ENCODE results near the gene PSMD6.

The PSMD6 gene

DNA sequence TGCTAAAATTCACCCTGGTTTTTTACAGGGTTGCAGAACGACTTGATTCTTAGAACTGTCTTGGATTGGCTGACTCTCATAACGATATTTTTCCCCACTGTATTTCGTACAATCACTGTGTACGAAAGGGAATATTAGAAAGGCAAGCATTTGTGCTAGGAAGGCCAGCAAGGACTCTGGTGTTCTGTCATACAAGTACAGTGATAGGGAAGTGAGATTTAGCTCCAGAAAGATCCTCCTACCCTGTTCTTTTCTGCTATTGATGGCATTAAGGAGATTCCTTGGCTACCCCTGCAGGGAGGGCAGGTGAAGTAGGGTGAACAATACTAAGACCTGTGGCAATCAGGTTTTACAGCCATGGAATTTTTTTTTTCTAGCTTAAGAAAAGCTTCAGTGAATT, 57.3 kb downstream of the PSMD6 start:
- no peak overlapping the region for H3K4me3 ChIP-seq (replicated peaks in 1 of 2; ENCODE audit: low read depth in 2 of 2, low read length in 2 of 2)
- DNase-seq (ENCODE audit: low read depth in 2 of 2), result no peak
- TF ChIP-seq CTCF (IDR thresholded peaks at IDR 0.05; ENCODE audit: low read depth, low read length), result no peak

DNA sequence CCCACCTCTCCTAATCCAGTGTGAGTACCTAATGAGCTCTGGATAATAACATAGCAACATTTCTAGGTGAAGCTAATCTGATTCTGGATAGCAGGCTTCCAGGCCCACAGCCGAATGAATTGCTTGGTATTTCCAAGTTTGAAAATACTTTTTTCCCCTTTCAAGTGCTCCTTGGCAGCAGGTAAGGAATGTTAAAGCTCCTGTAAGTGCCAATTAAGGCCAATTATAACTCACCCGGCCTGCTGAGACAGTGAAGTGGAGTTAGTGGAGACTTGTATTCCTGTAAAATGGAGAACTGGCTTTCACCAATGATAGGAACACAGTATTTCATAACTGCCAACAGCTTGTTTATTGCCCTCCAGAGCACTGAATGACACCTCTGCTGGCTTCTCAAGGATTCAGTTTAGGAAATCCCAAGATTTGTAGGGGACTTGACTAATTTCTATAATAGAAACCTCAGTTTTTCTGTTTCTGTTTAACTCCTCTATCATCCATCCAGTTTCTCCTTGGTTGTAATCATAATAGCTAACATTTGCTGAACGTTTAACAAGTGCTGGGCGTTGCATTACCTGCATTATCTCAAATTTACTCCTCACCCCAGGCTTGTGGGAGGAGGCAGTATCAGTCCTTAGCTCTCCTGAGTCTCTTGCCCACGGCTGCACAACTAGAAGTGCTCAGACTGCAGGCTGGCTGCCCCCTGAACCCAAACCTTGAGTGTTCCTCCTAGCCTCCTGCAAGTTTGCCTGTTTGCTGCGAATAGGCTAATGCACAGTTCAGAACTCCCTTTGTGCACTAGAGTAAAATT, 58.4 kb downstream of the PSMD6 start:
- no peak for TF ChIP-seq CTCF (IDR thresholded peaks at IDR 0.05; ENCODE audit: low read depth, low read length)
- no peak for DNase-seq (ENCODE audit: low read depth in 2 of 2)
- no peak overlapping the region for H3K4me3 ChIP-seq (replicated peaks in 1 of 2; ENCODE audit: low read depth in 2 of 2, low read length in 2 of 2)

DNA sequence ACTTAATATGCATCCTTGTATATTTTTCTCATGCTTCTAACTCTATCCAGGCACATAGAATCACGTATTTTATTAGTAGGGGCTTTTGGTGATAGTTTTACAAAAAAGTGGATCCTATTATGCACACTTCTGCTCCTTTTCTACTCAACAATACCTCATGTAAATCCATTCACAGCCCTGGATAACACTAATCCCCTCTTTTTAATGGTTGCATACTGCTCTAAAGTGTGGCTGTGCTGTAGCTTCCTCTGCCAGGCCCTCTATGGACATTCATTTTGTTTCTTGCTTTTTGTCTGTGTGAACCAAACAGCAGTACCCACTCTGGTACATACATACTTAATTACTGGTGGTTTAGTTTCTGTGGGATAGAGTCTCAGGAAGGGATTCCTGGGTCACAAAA, 59.8 kb downstream of the PSMD6 start:
- TF ChIP-seq CTCF (IDR thresholded peaks at IDR 0.05; ENCODE audit: low read depth, low read length), result no peak
- H3K4me3 ChIP-seq (replicated peaks in 1 of 2; ENCODE audit: low read depth in 2 of 2, low read length in 2 of 2), result no peak overlapping the region
- no peak for DNase-seq (ENCODE audit: low read depth in 2 of 2)

- TF ChIP-seq CTCF (IDR thresholded peaks at IDR 0.05; ENCODE audit: low read depth, low read length), result peak; percentile 67
- peak; percentile 51 to 68 for DNase-seq (ENCODE audit: low read depth in 2 of 2)
- no peak overlapping the region for H3K4me3 ChIP-seq (replicated peaks in 1 of 2; ENCODE audit: low read depth in 2 of 2, low read length in 2 of 2)
Observed at GRCh38 chr3:63961891-63962290, 61.4 kb downstream of the PSMD6 start.
